ENCODE data around the gene RCCD1. TPM values are rescaled to one million over a fixed set of nuclear protein-coding genes. Genes with fewer than 3 reads are reported as not detected.

Gene RCCD1
- total and polyA plus RNA-seq, 4 donors, result 3.6 to 13.3 (median 4.3) TPM

GRCh38 chr15:90946538-90946937 lies 8.1 kb upstream of the RCCD1 start:
- H3K9ac ChIP-seq (ENCODE audit: low read depth in 1 of 2, low read length in 2 of 2), result no peak overlapping the region
- TF ChIP-seq YY1 (IDR thresholded peaks at IDR 0.05), result no peak
- no peak for TF ChIP-seq REST (IDR thresholded peaks at IDR 0.05)
- TF ChIP-seq SP1 (IDR thresholded peaks at IDR 0.05), result no peak
- no peak for TF ChIP-seq ZBTB33 (IDR thresholded peaks at IDR 0.05)
- TF ChIP-seq NR2F2 (IDR thresholded peaks at IDR 0.05), result no peak
- TF ChIP-seq EGR1 (IDR thresholded peaks at IDR 0.05; ENCODE audit: low read depth in 2 of 2), result no peak
- TF ChIP-seq JUND (IDR thresholded peaks at IDR 0.05), result no peak
- TF ChIP-seq HNF4A (conservative IDR thresholded peaks at IDR 0.05), result no peak
- DNase-seq (ENCODE audit: low spot score), result no peak
- no peaks in the 10 kb centered on the region for H3K4me1 ChIP-seq (ENCODE audit: control insufficient read depth in 4 of 4, insufficient read depth in 4 of 4, low read length in 3 of 4)
- 95% methylated on average over 16 of the region's 16 CpGs for WGBS
- no peaks in the 10 kb centered on the region for H3K9me3 ChIP-seq (ENCODE audit: control insufficient read depth in 4 of 4, low read length in 3 of 4)
- H3K27ac ChIP-seq (ENCODE audit: low read depth in 1 of 2, low read length in 2 of 2), result no peak overlapping the region
- H3K36me3 ChIP-seq (ENCODE audit: control insufficient read depth in 4 of 4, insufficient read depth in 3 of 4, low read depth in 1 of 4, low read length in 3 of 4), result peaks cover 27 to 74% (median 41%) of the 10 kb centered on the region in 4 donors
- H3K27me3 ChIP-seq (ENCODE audit: control insufficient read depth in 4 of 4, insufficient read depth in 4 of 4, low read length in 3 of 4), result no peaks in the 10 kb centered on the region
- no peak overlapping the region for H3K4me3 ChIP-seq (ENCODE audit: low read depth in 1 of 3, low read length in 3 of 3)

- no peak overlapping the region for H3K4me3 ChIP-seq (ENCODE audit: low read depth in 1 of 3, low read length in 3 of 3)
- 95% methylated on average over 8 of the region's 8 CpGs for WGBS
- H3K27ac ChIP-seq (ENCODE audit: low read depth in 1 of 2, low read length in 2 of 2), result no peak overlapping the region
- no peaks in the 10 kb centered on the region for H3K9me3 ChIP-seq (ENCODE audit: control insufficient read depth in 4 of 4, low read length in 3 of 4)
- H3K9ac ChIP-seq (ENCODE audit: low read depth in 1 of 2, low read length in 2 of 2), result no peak overlapping the region
- DNase-seq (ENCODE audit: low spot score), result no peak
- peaks cover 27 to 77% (median 42%) of the 10 kb centered on the region in 4 donors for H3K36me3 ChIP-seq (ENCODE audit: control insufficient read depth in 4 of 4, insufficient read depth in 3 of 4, low read depth in 1 of 4, low read length in 3 of 4)
- no peaks in the 10 kb centered on the region for H3K4me1 ChIP-seq (ENCODE audit: control insufficient read depth in 4 of 4, insufficient read depth in 4 of 4, low read length in 3 of 4)
- no peaks in the 10 kb centered on the region for H3K27me3 ChIP-seq (ENCODE audit: control insufficient read depth in 4 of 4, insufficient read depth in 4 of 4, low read length in 3 of 4)
- TF ChIP-seq TAF1 (conservative IDR thresholded peaks at IDR 0.05), result no peak
Measured at GRCh38 chr15:90946941-90947576, 7.6 kb upstream of the RCCD1 start.

GRCh38 chr15:90947577-90948357 lies 6.9 kb upstream of the RCCD1 start:
- no peak overlapping the region for H3K27ac ChIP-seq (ENCODE audit: low read depth in 1 of 2, low read length in 2 of 2)
- no peak for DNase-seq (ENCODE audit: low spot score)
- 97% methylated on average over 18 of the region's 18 CpGs for WGBS
- H3K27me3 ChIP-seq (ENCODE audit: control insufficient read depth in 4 of 4, insufficient read depth in 4 of 4, low read length in 3 of 4), result no peaks in the 10 kb centered on the region
- H3K4me3 ChIP-seq (ENCODE audit: low read depth in 1 of 3, low read length in 3 of 3), result no peak overlapping the region
- no peaks in the 10 kb centered on the region for H3K9me3 ChIP-seq (ENCODE audit: control insufficient read depth in 4 of 4, low read length in 3 of 4)
- peaks cover 24 to 75% (median 37%) of the 10 kb centered on the region in 4 donors for H3K36me3 ChIP-seq (ENCODE audit: control insufficient read depth in 4 of 4, insufficient read depth in 3 of 4, low read depth in 1 of 4, low read length in 3 of 4)
- H3K4me1 ChIP-seq (ENCODE audit: control insufficient read depth in 4 of 4, insufficient read depth in 4 of 4, low read length in 3 of 4), result no peaks in the 10 kb centered on the region
- TF ChIP-seq RAD21 (IDR thresholded peaks at IDR 0.05) (no peak), GABPA (IDR thresholded peaks at IDR 0.05 in 1 of 2, conservative IDR thresholded peaks at IDR 0.05 in 1 of 2) (no peak)
- H3K9ac ChIP-seq (ENCODE audit: low read depth in 1 of 2, low read length in 2 of 2), result no peak overlapping the region
